Testis (tissue), 3 donors: ENCODE measurements around the gene KLHL29. TPM values are rescaled to one million over a fixed set of nuclear protein-coding genes. Genes with fewer than 3 reads are reported as not detected.

Source experiments
- DNase-seq: peaks from one replicate; pipeline ENCODE4 v3.0.0-alpha.2; 2019
- H3K27ac ChIP-seq, 2 donors: fragments of 200-600 bp; sonication (generic); one replicate each; pipeline ENCODE4 v1.5.1; 2019
- H3K27me3 ChIP-seq: fragments of 200-600 bp; sonication (generic); one replicate; pipeline ENCODE4 v1.5.1; 2019
- H3K36me3 ChIP-seq: fragments of 200-600 bp; sonication (generic); one replicate; pipeline ENCODE4 v1.5.1; 2017; ENCODE audit warnings: low read depth; ENCODE audit errors: missing control alignments
- H3K4me1 ChIP-seq: fragments of 200-600 bp; sonication (generic); one replicate; pipeline ENCODE4 v1.5.1; 2019
- H3K4me3 ChIP-seq, 2 donors: fragments of 200-600 bp; sonication (generic); one replicate each; pipeline ENCODE4 v1.5.1; 2017 to 2019
- H3K9me3 ChIP-seq: fragments of 200-600 bp; sonication (generic); one replicate; pipeline ENCODE4 v1.5.1; 2017
- POLR2A ChIP-seq: fragments of 450-650 bp; IDR thresholded peaks from one replicate; pipeline ENCODE4 v1.6.1; 2017; ENCODE audit warnings: antibody characterized with exemption, mild to moderate bottlenecking, moderate library complexity
- WGBS, 2 donors: methylation state at CpG; one replicate each; pipeline ENCODE4 v1.1.5; 2018; 5-methylcytosine and 5-hydroxymethylcytosine counted together
- intact Hi-C: fragments of 100-400 bp; cut with DNase I; formaldehyde crosslinking; loops from one replicate; pipeline ENCODE4 v1.15.1; 2023; ENCODE audit warnings: low total_unique reads
- polyA plus RNA-seq: library from polyadenylated mRNA; stranded (reverse); fragments of 350-450 nt; fragmentation: Illumina TruSeq; extraction: RNeasy Lipid Tissue Mini Kit (QIAGEN cat#74804); gene quantifications from one replicate; pipeline ENCODE4 v1.2.3, GENCODE V29; 2014; ENCODE audit warnings: low read depth, low replicate concordance; ENCODE audit not compliant: insufficient read depth
- total RNA-seq, 2 donors: library from RNA; depleted of rRNA; stranded (reverse); fragments of >200 nt; gene quantifications; one replicate each; pipeline ENCODE4 v1.2.3, GENCODE V29; 2016
- TF ChIP-seq, protein P1 (sequence below), 3 experiments: fragments of 450-650 bp in 2 of 3; fragments of 200-600 bp in 1 of 3; sonication (generic) in 1 of 3; IDR thresholded peaks; one replicate each; pipeline ENCODE4 v1.5.1; 2016 to 2019; ENCODE audit warnings: antibody characterized with exemption in 3 of 3, mild to moderate bottlenecking in 2 of 3, moderate library complexity in 1 of 3

KLHL29 gene
- total and polyA plus RNA-seq, 3 donors from 2014 or later, result 3.3 to 10.9 (median 7.9) TPM

DNA sequence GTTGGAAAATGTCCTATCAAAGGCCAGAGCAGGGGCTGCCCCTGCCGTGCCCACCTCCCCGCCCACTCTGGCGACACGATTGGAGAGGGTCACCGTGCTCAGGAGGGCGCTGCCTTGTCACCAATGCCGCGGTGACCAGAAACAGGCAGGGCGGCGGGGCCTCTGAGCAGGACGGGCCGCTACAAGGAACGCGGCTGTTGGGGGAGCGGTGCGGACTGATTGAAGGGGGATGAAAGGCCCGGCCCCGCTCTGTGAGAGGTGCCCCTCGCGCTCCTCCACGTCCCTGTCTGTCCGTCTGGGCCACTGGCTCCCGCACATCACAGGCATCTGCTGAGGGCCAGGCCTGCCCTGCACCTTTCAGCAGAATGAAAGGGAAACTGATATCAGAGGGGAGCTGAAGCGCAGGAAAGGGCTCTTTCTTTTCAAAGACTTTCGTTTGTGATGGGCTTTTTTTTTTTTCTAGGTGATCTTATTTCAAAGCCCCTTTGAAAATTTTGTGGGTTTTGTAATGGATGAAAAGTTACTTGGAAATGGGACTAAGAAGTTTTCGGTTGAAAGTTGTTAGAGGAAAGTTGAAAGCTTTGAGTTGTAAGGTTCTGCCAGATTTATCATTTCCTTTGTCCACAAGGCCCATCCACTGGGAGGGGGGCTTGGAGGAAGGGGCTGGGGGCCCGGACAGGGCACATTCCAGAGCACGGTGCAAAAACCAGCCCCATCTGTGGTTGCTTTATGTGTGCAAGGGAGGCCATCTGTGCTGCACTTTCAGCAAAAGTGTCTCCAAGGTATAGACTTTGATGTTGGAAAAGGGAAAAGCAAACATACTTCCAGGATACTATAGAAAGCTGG, 244.2 kb downstream of the KLHL29 start:
- intact Hi-C loops, result no loop called here
- 88 to 89% methylated on average over 27 to 28 of the region's 28 CpGs for whole genome bisulfite sequencing, 2 donors
- H3K4me3 ChIP-seq, result no peak overlapping the region
- no peak for TF ChIP-seq POLR2A
- TF ChIP-seq, protein P1, sequence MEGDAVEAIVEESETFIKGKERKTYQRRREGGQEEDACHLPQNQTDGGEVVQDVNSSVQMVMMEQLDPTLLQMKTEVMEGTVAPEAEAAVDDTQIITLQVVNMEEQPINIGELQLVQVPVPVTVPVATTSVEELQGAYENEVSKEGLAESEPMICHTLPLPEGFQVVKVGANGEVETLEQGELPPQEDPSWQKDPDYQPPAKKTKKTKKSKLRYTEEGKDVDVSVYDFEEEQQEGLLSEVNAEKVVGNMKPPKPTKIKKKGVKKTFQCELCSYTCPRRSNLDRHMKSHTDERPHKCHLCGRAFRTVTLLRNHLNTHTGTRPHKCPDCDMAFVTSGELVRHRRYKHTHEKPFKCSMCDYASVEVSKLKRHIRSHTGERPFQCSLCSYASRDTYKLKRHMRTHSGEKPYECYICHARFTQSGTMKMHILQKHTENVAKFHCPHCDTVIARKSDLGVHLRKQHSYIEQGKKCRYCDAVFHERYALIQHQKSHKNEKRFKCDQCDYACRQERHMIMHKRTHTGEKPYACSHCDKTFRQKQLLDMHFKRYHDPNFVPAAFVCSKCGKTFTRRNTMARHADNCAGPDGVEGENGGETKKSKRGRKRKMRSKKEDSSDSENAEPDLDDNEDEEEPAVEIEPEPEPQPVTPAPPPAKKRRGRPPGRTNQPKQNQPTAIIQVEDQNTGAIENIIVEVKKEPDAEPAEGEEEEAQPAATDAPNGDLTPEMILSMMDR (IDR thresholded peaks at IDR 0.05), result no peak
- H3K36me3 ChIP-seq, result no peaks in the 10 kb centered on the region
- H3K4me1 ChIP-seq, result no peaks in the 10 kb centered on the region
- DNase-seq, result no peak
- no peaks in the 10 kb centered on the region for H3K9me3 ChIP-seq
- no peak overlapping the region for H3K27ac ChIP-seq
- H3K27me3 ChIP-seq, result no peaks in the 10 kb centered on the region

DNA sequence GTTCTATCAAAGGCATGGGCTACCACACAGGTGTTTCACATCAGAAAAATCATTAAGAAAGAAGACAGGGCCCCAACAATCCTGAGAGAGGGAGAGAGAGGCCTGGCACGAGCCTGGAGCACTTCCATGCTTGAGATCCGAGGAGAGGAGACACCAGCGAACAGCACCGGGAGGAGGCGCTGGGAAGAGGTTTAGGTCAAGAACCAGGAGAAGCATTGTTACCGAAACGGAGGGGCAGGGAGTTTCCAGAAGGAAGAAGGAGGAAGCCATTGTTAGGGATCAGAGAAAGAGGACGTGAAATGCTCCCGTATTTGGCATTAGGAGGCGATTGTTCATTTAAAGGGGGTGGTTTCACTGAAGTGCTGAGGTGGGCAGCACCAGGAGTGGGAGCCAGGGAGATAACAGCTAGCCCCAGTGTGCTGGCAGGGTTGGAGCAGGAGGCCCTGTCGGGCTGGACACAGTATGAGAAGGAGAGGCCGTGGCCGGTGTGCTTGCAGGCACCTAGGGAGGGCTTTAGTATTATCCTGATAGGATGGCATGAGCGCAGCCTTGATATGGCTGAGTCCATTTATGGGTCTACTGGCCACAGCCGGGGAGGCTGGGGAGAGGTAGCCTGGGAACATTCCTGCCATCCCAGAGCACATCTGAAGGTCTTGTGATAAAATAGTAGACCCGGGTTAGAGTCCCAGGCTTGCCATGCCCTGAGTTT, 244.9 kb downstream of the KLHL29 start:
- 84 to 85% methylated on average over 16 of the region's 16 CpGs for WGBS, 2 donors
- no peak for TF ChIP-seq POLR2A
- TF ChIP-seq, protein P1 (IDR thresholded peaks at IDR 0.05), result no peak
- no peak overlapping the region for H3K4me3 ChIP-seq
- no peak for DNase-seq
- H3K9me3 ChIP-seq, result no peaks in the 10 kb centered on the region
- H3K4me1 ChIP-seq, result no peaks in the 10 kb centered on the region
- H3K36me3 ChIP-seq, result no peaks in the 10 kb centered on the region
- no peaks in the 10 kb centered on the region for H3K27me3 ChIP-seq
- H3K27ac ChIP-seq, result no peak overlapping the region
- intact Hi-C loops, result no loop called here

DNA sequence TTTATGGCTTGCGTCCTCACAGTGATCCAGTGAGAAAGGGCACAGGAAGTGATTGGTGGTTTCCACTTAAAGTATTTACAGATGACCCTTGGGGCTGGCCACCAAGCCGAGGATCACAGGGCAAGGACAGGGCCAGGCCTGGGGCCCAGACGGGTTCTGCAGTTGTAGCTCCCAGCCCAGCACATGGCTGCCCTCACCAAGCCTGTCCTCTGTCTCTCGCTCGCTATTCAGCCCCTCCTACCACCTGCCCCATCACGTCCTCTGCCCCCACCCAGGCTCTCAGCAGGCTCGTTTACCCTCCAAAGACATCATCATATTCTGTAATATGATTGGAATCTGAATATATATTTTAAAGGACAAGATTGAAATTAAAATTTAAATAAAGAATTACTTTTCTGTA, 246.0 kb downstream of the KLHL29 start:
- intact Hi-C loops, result no loop called here
- Histone ChIP-seq H3K36me3 (no peaks in the 10 kb centered on the region), H3K27me3 (no peaks in the 10 kb centered on the region), H3K27ac (no peak overlapping the region), H3K4me1 (no peaks in the 10 kb centered on the region), H3K4me3 (no peak overlapping the region), H3K9me3 (no peaks in the 10 kb centered on the region)
- no peak for DNase-seq
- TF ChIP-seq POLR2A, result no peak
- TF ChIP-seq, protein P1 (IDR thresholded peaks at IDR 0.05), result no peak
- 90 to 97% methylated on average over 7 of the region's 7 CpGs for WGBS, 2 donors

DNA sequence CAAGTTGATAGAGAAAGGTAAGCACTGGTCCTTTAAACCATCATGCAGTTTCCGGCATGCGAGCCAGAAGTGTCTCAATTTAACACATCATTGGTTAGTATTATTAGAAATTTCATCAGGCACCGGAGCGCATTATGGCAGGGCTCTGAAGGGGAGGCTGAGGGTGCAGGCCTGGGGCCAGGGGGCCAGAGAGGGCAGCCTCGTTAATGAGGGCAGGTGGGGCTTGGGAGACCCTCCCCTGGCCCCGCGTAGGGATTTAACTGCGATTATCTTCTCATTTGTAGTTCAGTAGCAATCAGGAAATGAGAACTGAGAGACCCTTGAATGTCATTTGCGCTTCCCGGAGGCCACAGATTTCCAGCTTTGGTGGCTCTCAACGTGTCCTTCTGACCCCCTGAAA, 246.4 kb downstream of the KLHL29 start:
- Histone ChIP-seq H3K9me3 (no peaks in the 10 kb centered on the region), H3K27me3 (no peaks in the 10 kb centered on the region), H3K36me3 (no peaks in the 10 kb centered on the region), H3K4me1 (no peaks in the 10 kb centered on the region), H3K27ac (no peak overlapping the region), H3K4me3 (no peak overlapping the region)
- intact Hi-C loops, result no loop called here
- WGBS, 2 donors, result 87 to 88% methylated on average over 11 of the region's 11 CpGs
- TF ChIP-seq POLR2A, result no peak
- TF ChIP-seq, protein P1 (IDR thresholded peaks at IDR 0.05), result no peak
- no peak for DNase-seq
